NK-92 (cell line): ENCODE measurements around the gene TMEM131.
"Not testable (repeated sequence)": the region's sequence is repeated elsewhere in the genome, so short reads cannot be mapped to it uniquely, and the experiment has no call there.

ENCODE experiments used
- DNase-seq: peaks from one replicate; lab custom pipeline; 2025; ENCODE audit not compliant: unreplicated experiment; lab: John Stamatoyannopoulos, UW

Gene TMEM131

GRCh38 chr2:97869722-97870346 is 125.9 kb downstream of the TMEM131 start:
- no peak for DNase-seq

GRCh38 chr2:97868986-97869721 is 126.6 kb downstream of the TMEM131 start:
- no peak for DNase-seq

- DNase-seq: no peak
Observed at GRCh38 chr2:97863829-97864228, 131.9 kb downstream of the TMEM131 start.

GRCh38 chr2:97861177-97861576 is 134.6 kb downstream of the TMEM131 start:
- no peak for DNase-seq

GRCh38 chr2:97858442-97858841 is 137.3 kb downstream of the TMEM131 start:
- no peak for DNase-seq

GRCh38 chr2:97857553-97857952 is 138.2 kb downstream of the TMEM131 start:
- no peak for DNase-seq

GRCh38 chr2:97853057-97853456 is 142.7 kb downstream of the TMEM131 start:
- not testable (repeated sequence) for DNase-seq

- DNase-seq: no peak
Observed at GRCh38 chr2:97851172-97851571, 144.6 kb downstream of the TMEM131 start.

GRCh38 chr2:97849881-97850528 is 145.7 kb downstream of the TMEM131 start:
- DNase-seq: no peak

GRCh38 chr2:97848306-97848705 is 147.4 kb downstream of the TMEM131 start:
- no peak for DNase-seq

- DNase-seq: not testable (repeated sequence)
Observed at GRCh38 chr2:97846716-97847115, 149.0 kb downstream of the TMEM131 start.

- DNase-seq: no peak
Observed at GRCh38 chr2:97845818-97846217, 149.9 kb downstream of the TMEM131 start.

GRCh38 chr2:97845133-97845532 is 150.6 kb downstream of the TMEM131 start:
- no peak for DNase-seq

GRCh38 chr2:97844311-97844859 is 151.4 kb downstream of the TMEM131 start:
- DNase-seq: no peak

GRCh38 chr2:97840198-97840597 is 155.6 kb downstream of the TMEM131 start:
- no peak for DNase-seq

- no peak for DNase-seq
Observed at GRCh38 chr2:97834610-97835009, 161.1 kb downstream of the TMEM131 start.

GRCh38 chr2:97831121-97831520 is 164.6 kb downstream of the TMEM131 start:
- DNase-seq: no peak

- not testable (repeated sequence) for DNase-seq
Observed at GRCh38 chr2:97829255-97829654, 166.5 kb downstream of the TMEM131 start.

- DNase-seq: not testable (repeated sequence)
Observed at GRCh38 chr2:97827013-97827412, 168.7 kb downstream of the TMEM131 start.

GRCh38 chr2:97826266-97826847 is 169.4 kb downstream of the TMEM131 start:
- not testable (repeated sequence) for DNase-seq

- DNase-seq: not testable (repeated sequence)
Observed at GRCh38 chr2:97824011-97824410, 171.7 kb downstream of the TMEM131 start.
